NB4 (cell line): ENCODE measurements around the gene DGCR2.

Experiments used
- DNase-seq: peaks from one replicate; pipeline ENCODE4 v3.0.0; 2010; ENCODE audit warnings: low read depth
- H3K4me3 ChIP-seq: one replicate; pipeline ENCODE4 v1.5.1; 2011; ENCODE audit warnings: mild to moderate bottlenecking, low read depth, low read length, moderate library complexity
- CTCF ChIP-seq: IDR thresholded peaks from one replicate; pipeline ENCODE4 v1.5.1; 2012; ENCODE audit warnings: low read depth, low read length
- MAX ChIP-seq: IDR thresholded peaks from 2 replicates; pipeline ENCODE4 v1.6.1; 2011; ENCODE audit warnings: low read depth, low read length
- MYC ChIP-seq: IDR thresholded peaks from 2 replicates; pipeline ENCODE4 v1.6.1; 2011; ENCODE audit warnings: low read depth, low read length
- POLR2A ChIP-seq: IDR thresholded peaks from 2 replicates; pipeline ENCODE4 v1.6.1; 2011; ENCODE audit warnings: mild to moderate bottlenecking; ENCODE audit not compliant: insufficient read length; ENCODE audit errors: extremely low read depth

The DGCR2 gene

GRCh38 chr22:19046719-19047609 lies 75.2 kb downstream of the DGCR2 start:
- TF ChIP-seq MYC (no peak), POLR2A (no peak), CTCF (no peak), MAX (no peak)
- DNase-seq: no peak
- no peak overlapping the region for H3K4me3 ChIP-seq

GRCh38 chr22:19046287-19046686 lies 75.9 kb downstream of the DGCR2 start:
- no peak overlapping the region for H3K4me3 ChIP-seq
- TF ChIP-seq CTCF (no peak), MYC (no peak), MAX (no peak), POLR2A (no peak)
- DNase-seq: no peak

GRCh38 chr22:19045094-19045493 lies 77.1 kb downstream of the DGCR2 start:
- DNase-seq: no peak
- no peak overlapping the region for H3K4me3 ChIP-seq
- TF ChIP-seq POLR2A (no peak), MYC (no peak), MAX (no peak)

- no peak for DNase-seq
- no peak for TF ChIP-seq MAX
- TF ChIP-seq POLR2A: no peak
- TF ChIP-seq CTCF: no peak
- no peak for TF ChIP-seq MYC
- no peak overlapping the region for H3K4me3 ChIP-seq
Measured at GRCh38 chr22:19044381-19044780, 77.8 kb downstream of the DGCR2 start.

GRCh38 chr22:19043121-19044085 lies 78.8 kb downstream of the DGCR2 start:
- no peak for TF ChIP-seq CTCF
- no peak for TF ChIP-seq MAX
- TF ChIP-seq MYC: no peak
- TF ChIP-seq POLR2A: no peak
- H3K4me3 ChIP-seq: no peak overlapping the region
- DNase-seq: no peak
